GM18861 (cell line): ENCODE measurements around the gene AMFR.

ENCODE experiments used
- ATAC-seq: cut with Tn5 transposase; IDR thresholded peaks from one replicate; pipeline ENCODE4 v1.9.1; 2021; ENCODE audit not compliant: unreplicated experiment

Gene AMFR

GRCh38 chr16:56424404-56424764, 961 bp downstream of the AMFR start:
- no peak for ATAC-seq

GRCh38 chr16:56423584-56424403, 1.6 kb downstream of the AMFR start:
- ATAC-seq, result no peak

DNA sequence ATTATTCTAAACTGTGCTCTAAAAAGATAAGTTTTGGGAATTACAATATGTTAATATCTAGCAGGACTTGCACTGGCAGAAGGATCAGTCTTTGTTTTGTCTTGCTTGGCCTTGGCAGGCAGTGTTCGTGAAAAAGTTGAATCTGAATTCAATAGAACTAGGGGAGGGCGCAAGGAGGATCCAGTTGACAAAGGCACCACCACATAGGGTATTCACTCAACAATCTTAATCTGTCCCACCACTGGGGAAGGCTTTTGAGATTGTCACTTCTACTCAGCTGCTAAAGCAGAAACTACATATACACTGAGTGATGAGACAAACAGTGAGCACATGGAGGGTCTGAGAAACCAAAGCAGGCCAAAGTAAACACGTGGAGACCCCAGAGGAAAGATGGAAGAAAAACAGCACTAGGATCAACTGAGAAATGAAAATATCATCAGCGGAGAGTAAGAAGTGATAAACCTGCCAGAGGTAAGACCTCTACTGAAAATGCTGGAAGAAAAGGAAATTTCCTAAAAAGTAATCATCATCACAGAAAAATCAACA, 2.4 kb downstream of the AMFR start:
- ATAC-seq, result no peak

DNA sequence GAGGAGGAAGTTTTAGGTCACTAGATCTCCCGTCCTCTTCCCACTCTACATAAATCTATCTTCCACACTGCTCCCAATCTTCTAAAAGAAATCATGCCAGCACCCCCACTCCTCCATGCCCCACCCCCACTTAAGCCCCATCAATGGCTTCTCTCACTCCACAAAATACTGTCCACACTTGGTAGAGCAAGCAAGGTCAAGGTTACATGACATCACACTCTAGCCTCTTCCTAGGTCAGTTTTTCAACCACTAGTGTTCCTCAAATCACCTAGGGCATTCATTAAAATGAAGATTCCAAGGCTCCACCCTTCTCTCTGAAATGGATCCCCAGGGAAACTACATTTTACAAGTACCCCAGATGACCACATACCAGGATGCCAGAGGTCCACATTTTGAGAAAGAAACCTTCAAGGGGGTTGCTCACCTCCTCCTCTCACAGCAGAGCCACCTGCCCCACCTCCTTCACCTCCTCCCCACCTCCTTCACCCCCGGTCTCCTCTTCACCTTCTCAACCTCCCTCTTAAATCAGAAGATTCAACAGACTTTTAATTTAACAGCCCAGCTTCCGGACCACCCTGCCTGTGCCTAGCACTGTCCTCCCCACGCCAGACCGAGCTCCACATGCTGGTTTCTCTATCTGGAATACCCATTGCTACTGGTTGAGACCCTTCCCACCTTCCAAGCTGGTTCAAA, 3.2 kb downstream of the AMFR start:
- no peak for ATAC-seq

DNA sequence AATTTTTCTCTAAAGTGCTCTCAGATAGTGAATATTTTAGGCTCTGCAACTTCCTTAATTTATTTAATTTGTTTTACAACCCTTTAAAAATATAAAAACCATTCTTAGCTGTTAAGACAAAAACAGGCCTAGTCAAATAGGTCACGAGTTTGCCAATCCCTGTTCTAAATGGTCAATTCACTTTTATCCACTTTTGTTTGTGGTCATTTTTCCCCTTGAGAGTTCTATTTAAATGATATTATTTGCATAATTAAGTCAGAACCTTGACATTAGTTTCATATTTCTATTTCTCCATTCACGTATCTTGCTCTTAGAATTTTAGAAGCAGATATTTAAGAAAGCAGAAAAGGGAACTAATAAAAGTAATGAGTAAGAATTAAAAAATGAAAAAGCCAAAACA, 4.0 kb downstream of the AMFR start:
- ATAC-seq, result peak; percentile 26

- no peak for ATAC-seq
These were observed 4.7 kb downstream of the AMFR start for GRCh38 chr16:56420613-56421012.

GRCh38 chr16:56419740-56420548, 5.4 kb downstream of the AMFR start:
- no peak for ATAC-seq

- no peak for ATAC-seq
These were observed 8.2 kb downstream of the AMFR start for GRCh38 chr16:56417138-56417537.

DNA sequence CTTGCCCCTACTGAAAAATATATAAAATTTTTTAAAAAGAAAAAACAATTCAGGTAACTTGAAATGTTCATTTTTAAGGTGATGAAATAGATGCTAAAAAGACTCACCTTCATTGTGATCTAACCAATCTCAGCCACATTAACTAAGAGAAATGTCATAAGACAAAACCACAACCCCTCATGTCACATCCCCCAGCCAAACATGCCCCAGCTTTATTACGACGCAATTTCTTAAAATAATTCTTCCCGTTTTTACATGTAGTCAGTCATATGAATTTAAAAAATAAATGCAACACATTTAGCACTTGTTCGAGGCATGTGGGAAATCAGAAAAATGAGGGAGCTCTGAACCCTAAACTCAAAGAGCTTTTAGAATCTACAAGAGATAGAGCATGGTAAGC, 9.5 kb downstream of the AMFR start:
- ATAC-seq, result no peak

DNA sequence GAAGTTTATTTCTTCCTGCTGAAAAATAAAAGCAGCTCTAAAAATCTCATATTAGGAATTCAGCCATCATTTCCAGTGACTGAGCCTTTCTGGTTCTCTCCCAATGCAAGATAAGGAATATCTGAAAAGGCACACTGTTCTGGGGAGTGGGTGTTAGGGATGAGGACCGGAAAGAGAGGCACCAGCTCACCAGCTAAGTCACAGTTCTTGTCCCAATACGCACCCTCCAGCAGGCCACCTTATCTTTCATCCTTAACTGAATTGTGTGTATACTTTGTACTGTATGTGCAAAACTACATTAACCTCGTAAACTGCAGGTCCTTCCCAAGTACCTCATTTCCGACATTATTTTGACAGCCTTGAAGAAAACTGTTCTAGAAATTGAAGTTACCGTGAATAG, 11.0 kb downstream of the AMFR start:
- no peak for ATAC-seq

DNA sequence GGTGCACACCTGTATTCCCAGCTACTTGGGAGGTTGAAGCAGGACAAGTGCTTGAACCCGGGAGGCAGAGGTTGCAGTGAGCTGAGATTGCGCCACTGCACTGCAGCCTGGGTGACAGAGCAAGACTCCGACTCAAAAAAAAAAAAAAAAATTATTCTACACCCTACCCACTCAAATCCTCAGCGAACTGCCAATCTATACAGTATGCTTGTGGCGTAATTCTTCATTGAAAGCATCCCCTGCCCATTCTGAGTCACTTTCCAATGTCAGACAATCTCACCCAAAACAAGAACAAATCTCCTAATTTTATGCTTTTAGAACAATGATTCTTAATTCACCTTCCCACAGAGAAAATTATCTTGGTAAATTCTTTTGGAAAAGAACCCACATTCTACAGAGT, 12.0 kb downstream of the AMFR start:
- ATAC-seq, result no peak

DNA sequence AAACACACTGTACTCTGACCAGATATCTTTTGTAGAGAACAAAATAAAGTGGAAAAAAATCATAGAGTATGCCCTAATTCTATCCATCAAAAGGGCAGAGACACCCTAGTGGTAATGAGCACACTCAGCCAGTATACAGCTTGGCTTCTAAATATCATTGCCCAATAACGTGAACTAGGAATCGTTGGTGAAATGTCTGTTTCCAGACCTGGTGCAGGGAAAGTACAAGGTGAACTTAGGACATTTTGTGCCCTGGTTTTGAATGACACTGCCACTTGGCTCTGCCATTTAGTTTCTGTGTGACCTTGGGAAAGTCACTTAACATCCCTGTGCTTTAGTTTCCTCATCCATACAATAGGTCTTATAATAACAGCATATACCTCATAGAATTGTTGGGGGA, 13.7 kb downstream of the AMFR start:
- ATAC-seq, result no peak

DNA sequence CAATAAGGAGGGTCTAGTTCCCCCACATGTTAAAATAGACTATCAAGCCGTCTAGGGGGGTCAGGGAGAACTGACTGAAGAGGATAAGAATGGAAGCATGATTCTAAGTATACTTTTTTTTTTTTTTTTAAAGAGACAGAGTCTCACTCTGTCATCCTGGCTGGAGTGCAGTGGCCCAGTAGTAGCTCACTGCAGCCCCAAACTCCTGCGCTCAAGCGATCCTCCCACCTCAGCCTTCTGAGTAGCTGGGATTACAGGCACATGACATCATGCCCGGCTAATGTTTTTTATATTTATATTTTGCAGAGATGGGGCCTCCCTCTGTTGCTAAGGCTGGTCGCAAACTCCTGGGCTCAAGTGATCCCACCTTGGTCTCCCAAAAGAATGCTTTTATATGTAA, 14.2 kb downstream of the AMFR start:
- ATAC-seq, result no peak

DNA sequence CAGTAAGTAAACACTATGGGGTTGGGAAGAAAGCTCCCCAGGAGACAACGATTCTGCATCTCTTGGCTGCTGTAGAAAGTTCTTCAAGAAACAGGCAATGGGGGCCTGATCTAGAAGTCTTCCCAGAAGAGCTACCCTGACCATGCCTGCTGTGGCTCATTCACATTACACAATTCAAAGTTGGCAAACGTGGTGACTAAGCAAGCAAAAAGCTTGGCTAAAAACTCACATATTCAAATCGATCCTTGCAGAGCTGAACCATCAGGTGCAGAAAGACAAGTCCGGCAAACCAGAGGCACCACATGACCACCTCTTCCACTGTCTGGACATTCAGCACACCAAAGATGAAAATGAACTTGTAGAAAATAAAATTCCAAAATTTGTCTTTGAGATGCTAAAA, 16.1 kb downstream of the AMFR start:
- no peak for ATAC-seq

DNA sequence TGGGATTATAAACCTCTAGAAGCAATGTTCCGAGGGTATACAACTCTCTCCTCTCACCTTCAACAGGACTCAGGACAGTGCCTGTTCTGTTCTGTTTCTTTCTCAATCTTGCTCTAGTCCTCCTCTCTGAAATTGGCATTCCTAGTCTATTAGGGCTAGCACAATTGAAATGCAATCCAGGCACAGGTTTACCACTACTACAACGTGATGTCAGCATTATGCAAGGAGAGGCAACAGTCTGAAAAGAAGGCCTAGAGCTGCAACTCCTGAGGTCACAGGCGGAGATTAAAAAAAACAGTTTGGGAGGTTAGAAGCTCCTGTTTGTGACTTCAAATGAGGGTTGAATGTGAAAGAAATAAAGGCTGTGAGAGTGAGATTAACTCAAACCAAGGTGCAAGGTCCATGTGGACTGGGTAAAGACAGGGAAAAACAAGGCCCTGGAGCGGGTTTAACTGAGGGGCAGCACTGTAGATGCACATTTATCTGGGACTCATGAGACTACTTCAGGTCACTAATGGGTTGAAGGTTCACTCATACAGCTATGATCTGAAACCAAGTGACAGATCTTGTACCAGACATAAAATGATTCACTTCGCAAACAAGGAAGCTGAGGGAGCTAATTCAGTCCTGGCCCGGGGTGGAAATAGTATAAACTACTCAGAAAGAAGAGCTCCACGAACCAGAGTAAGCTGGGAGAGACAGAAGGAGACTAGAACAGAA, 16.8 kb downstream of the AMFR start:
- ATAC-seq, result no peak

DNA sequence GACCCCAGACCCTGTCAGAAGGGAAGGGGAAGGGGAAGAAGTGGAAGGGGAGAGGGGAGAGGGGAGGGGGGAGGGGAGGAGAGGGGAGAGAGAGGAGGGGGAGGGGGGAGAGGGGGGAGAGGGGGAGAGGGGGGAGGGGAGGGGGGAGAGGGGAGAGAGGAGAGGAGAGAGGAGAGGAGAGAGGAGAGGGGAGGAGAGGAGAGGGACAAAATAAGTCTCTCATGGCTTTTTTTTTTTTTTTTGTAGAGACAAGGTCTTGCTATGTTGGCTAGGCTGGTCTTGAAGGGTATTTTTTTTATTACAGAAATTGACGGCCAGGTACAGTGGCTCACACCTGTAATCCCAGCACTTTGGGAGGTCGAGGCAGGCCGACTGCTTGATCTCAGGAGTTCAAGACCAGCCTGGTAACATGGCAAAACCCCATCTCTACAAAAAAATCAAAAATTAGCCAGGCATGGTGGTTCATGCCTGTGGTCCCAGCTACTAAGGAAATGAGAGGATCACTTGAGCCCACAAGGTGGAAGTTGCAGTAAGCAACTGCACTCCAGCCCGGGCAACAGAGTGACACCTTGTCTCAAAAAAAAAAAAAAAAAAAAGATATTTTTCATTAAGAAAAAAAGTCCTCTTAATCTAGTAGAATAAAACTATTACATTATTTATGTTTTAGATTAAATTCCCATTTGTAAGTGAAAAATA, 19.2 kb downstream of the AMFR start:
- no peak for ATAC-seq

DNA sequence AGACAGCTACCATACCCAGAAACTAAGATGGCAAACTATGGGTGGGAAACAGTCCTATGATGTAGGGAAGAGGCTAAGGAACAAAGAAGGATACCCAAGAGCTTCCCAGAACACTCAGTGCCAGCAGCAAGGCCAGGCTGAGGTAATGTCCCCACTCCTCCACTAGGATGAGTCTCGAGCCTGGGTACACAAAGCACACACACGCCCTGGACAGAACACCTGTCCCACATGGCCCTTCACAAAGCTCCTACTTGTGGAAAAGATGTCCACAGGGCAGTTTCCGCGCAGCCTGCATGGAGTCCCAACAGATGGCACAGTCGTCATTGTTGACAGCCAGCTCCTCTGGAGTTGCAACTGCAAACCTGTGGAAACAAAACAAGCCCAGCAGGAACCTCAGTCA, 23.9 kb downstream of the AMFR start:
- no peak for ATAC-seq

DNA sequence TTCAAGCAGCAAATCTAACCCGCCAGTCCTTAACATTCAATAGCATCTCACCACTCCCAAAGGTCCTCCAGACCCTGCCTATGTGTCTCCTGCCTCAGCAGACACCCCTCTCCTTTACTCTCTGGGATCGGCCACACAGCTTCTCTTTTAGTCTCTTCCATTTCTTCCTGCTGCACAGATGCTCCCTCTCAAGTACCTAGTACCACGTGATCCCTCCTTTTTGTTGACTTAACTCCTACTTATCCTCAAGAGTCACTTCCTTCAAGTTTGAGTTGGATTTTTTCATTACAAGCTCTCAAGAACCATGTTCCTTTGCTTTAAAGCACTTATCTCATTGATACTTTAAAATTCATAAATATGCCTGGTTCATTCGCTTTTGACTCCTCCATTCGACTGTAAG, 24.9 kb downstream of the AMFR start:
- no peak for ATAC-seq

GRCh38 chr16:56399486-56399885, 25.9 kb downstream of the AMFR start:
- ATAC-seq, result no peak

GRCh38 chr16:56399047-56399446, 26.3 kb downstream of the AMFR start:
- ATAC-seq, result no peak
